ENCODE results near the gene CDKAL1.
"Not testable (repeated sequence)": the region's sequence is repeated elsewhere in the genome, so short reads cannot be mapped to it uniquely, and the experiment has no call there.

The CDKAL1 gene

DNA sequence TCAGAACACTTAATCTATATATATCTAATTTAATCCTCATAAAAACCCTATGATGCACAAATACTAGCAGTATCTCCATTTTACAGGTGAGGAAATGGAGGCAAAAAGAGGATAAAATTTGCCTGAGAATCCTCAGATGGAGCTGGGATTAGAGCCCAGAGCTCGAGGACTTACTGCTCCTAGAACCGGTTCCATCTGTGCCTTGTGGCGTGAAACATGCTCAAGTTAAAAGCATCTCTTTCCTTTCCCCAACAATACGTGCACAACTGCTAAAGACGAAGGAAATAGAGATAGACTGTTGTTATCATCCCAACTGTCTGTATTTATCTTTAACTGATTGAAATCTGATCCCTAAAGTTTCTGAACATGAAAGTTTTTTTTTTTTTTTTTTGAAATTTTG is 691.7 kb downstream of the CDKAL1 start:
- no peak overlapping the region for H3K4me3 Mint-ChIP-seq
- peaks cover 10% of the 10 kb centered on the region for H3K4me1 Mint-ChIP-seq (ENCODE audit: low read depth)
- no peaks in the 10 kb centered on the region for H3K27me3 Mint-ChIP-seq
- intact Hi-C loops (cut with micrococcal nuclease): no loop called here
- H3K36me3 Mint-ChIP-seq (ENCODE audit: low read depth): peaks cover 8% of the 10 kb centered on the region
- no peak overlapping the region for H3K27ac Mint-ChIP-seq
- H3K9me3 Mint-ChIP-seq: no peaks in the 10 kb centered on the region

DNA sequence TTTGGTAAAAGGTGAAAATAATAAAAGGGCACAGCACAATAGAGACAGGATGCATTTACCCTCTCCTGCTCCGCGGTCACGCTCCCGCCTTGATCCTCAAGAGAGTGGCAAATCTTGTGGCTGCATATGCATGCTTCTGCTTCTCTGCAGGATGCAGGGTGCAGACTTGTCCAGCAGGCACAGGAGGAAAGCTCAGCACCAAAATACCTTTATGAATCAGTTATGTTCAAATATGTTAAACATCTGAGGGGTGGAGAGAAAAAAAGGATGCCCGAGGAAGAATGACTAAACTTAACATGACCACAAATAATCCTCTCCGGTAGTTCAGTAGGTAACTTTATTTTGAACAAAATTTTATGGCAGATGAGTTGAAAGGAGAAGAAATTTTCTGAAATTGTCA is 693.2 kb downstream of the CDKAL1 start:
- intact Hi-C loops (cut with micrococcal nuclease): no loop called here
- no peak overlapping the region for H3K27ac Mint-ChIP-seq
- no peaks in the 10 kb centered on the region for H3K9me3 Mint-ChIP-seq
- no peaks in the 10 kb centered on the region for H3K27me3 Mint-ChIP-seq
- peaks cover 10% of the 10 kb centered on the region for H3K4me1 Mint-ChIP-seq (ENCODE audit: low read depth)
- H3K36me3 Mint-ChIP-seq (ENCODE audit: low read depth): peaks cover 24% of the 10 kb centered on the region
- no peak overlapping the region for H3K4me3 Mint-ChIP-seq

DNA sequence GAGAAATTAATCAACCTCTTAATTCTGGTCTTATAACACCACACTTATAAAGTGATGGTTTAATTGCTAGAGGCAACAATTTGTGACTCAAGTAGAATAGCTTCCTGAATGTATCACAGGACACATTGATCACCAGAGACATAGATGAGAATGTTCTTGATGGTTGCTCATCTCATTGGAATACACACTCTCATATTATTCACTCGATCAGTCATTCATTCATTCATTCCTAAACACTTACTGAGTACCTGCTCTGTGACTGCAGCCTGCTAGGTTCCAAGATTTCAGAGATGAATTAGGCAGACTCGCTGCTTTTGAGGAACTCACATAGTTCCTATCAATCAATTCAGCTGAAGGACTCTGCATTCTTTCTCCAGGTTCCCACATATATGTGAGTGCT is 694.2 kb downstream of the CDKAL1 start:
- Mint-ChIP-seq H3K9me3 (peaks cover 9% of the 10 kb centered on the region), H3K27ac (no peak overlapping the region), H3K4me3 (no peak overlapping the region), H3K36me3 (ENCODE audit: low read depth) (peaks cover 33% of the 10 kb centered on the region), H3K27me3 (no peaks in the 10 kb centered on the region), H3K4me1 (ENCODE audit: low read depth) (peaks cover 10% of the 10 kb centered on the region)
- intact Hi-C loops (cut with micrococcal nuclease): no loop called here

DNA sequence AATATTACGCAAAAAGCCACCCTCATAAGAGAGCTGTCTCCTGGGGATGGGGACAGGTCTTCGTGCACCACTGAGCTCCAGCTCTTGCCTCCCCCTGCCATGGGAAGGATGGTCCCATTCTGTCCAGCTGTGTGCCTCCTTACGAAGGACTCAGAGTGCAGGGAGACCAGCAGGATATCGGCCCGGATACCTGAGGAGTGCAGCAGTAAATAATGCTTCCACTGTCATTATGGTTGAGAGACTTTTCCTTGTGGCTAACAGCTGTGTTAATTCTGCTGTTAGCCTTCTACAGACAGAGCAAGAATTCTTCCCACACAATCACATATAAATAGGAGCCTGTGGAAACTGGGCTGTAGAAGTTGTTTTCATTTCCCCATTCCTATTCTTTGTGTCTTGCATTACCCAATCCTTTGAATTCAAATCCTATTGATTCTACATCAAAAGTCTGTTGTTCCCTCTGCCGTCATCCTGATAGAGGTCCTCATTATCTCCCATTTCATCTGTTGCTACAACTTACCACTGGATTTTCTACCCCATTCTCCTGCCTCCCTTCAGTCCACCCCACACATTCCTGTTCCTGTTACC is 694.7 kb downstream of the CDKAL1 start:
- H3K4me3 Mint-ChIP-seq: no peak overlapping the region
- peaks cover 10% of the 10 kb centered on the region for H3K4me1 Mint-ChIP-seq (ENCODE audit: low read depth)
- H3K36me3 Mint-ChIP-seq (ENCODE audit: low read depth): peaks cover 38% of the 10 kb centered on the region
- no peaks in the 10 kb centered on the region for H3K27me3 Mint-ChIP-seq
- H3K27ac Mint-ChIP-seq: no peak overlapping the region
- H3K9me3 Mint-ChIP-seq: peaks cover 14% of the 10 kb centered on the region
- intact Hi-C loops (cut with micrococcal nuclease): no loop called here

DNA sequence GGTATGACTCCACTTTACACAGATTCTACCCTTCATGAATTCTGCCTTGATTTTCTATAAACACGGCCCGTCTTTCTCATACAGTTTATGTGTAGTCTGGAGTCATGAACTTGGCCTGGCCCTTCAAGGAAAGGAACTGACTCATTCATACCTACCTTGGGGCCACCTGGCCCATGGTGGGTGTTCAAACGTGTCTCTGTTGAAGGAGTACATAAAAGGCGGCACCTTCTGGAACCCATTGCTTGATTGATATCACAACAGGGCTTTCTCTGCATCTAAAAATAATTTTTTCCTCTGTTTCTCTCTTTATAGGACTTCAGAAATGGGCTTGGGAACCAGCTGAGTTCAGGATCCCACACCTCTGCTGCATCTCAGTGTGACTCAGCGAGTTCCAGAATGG is 696.3 kb downstream of the CDKAL1 start:
- no peaks in the 10 kb centered on the region for H3K27me3 Mint-ChIP-seq
- intact Hi-C loops (cut with micrococcal nuclease): no loop called here
- peaks cover 44% of the 10 kb centered on the region for H3K36me3 Mint-ChIP-seq (ENCODE audit: low read depth)
- H3K4me1 Mint-ChIP-seq (ENCODE audit: low read depth): peaks cover 10% of the 10 kb centered on the region
- peaks cover 23% of the 10 kb centered on the region for H3K9me3 Mint-ChIP-seq
- no peak overlapping the region for H3K27ac Mint-ChIP-seq
- no peak overlapping the region for H3K4me3 Mint-ChIP-seq

DNA sequence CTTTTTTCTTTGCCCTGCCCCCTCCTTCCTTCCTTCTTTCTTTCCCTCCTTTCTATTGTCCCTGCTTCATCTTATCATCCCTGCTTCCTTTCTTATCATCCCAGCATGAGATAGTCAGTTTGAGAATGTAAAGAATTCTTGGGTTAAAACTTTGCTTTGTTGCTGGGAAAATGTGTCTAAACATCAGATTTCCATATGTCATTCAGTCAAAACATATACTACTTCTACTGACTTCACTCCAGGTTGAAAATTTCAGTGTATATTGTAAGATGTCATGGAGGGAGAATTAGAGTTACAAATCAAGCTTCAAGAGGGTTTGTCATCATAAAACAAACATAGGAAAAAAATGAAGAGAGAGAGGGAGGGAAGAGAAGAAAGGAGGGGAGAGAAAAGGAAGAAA is 700.9 kb downstream of the CDKAL1 start:
- Mint-ChIP-seq H3K4me1 (ENCODE audit: low read depth) (no peaks in the 10 kb centered on the region), H3K36me3 (ENCODE audit: low read depth) (peaks cover 43% of the 10 kb centered on the region), H3K27ac (no peak overlapping the region), H3K27me3 (no peaks in the 10 kb centered on the region), H3K4me3 (no peak overlapping the region), H3K9me3 (peaks cover 46% of the 10 kb centered on the region)
- intact Hi-C loops (cut with micrococcal nuclease): no loop called here

DNA sequence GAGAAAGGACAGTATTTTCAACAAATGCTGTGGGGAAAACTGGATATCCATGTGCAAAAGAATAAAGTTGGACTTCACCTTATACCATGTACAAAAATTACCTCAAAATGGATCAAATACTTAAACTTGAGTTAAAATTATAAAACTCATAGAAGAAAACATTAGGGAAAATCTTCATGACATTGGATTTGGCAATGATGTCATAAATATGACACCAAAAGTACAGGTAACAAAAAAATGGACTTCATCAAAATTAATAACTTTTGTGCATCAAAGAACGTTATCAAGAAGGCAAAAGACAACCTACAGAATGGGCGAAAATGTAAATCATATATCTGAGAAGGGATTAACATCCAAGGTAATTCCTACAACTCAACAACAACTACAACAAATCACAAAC is 704.0 kb downstream of the CDKAL1 start:
- intact Hi-C loops (cut with micrococcal nuclease): no loop called here
- H3K4me3 Mint-ChIP-seq: no peak overlapping the region
- no peak overlapping the region for H3K27ac Mint-ChIP-seq

DNA sequence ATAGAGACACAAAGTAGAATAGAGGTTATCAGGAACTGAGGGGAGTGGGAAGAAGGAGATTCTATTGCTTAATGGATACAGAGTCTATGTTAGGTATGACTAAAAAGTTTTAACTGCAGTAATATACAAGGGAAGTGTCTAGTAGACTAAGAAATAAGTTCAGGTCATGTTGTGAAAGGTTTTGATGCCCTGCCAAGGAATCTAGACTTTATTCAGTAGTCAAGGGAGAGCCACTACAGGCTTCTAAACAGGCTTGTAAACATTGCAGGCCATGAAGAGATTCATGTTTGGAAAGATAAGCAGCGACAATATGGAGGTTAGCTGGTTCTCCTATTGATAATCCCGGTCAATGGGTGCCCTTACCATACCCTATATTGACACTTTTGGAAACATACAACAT is 706.5 kb downstream of the CDKAL1 start:
- Mint-ChIP-seq H3K4me1 (ENCODE audit: low read depth) (no peaks in the 10 kb centered on the region), H3K9me3 (peaks cover 21% of the 10 kb centered on the region), H3K4me3 (no peak overlapping the region), H3K36me3 (ENCODE audit: low read depth) (no peaks in the 10 kb centered on the region), H3K27ac (no peak overlapping the region), H3K27me3 (no peaks in the 10 kb centered on the region)
- intact Hi-C loops (cut with micrococcal nuclease): no loop called here

More for the DNA sequence above, 704.0 kb downstream of the CDKAL1 start:
- Mint-ChIP-seq H3K4me1 (ENCODE audit: low read depth) (no peaks in the 10 kb centered on the region), H3K9me3 (peaks cover 39% of the 10 kb centered on the region), H3K36me3 (ENCODE audit: low read depth) (peaks cover 13% of the 10 kb centered on the region), H3K27me3 (no peaks in the 10 kb centered on the region)

DNA sequence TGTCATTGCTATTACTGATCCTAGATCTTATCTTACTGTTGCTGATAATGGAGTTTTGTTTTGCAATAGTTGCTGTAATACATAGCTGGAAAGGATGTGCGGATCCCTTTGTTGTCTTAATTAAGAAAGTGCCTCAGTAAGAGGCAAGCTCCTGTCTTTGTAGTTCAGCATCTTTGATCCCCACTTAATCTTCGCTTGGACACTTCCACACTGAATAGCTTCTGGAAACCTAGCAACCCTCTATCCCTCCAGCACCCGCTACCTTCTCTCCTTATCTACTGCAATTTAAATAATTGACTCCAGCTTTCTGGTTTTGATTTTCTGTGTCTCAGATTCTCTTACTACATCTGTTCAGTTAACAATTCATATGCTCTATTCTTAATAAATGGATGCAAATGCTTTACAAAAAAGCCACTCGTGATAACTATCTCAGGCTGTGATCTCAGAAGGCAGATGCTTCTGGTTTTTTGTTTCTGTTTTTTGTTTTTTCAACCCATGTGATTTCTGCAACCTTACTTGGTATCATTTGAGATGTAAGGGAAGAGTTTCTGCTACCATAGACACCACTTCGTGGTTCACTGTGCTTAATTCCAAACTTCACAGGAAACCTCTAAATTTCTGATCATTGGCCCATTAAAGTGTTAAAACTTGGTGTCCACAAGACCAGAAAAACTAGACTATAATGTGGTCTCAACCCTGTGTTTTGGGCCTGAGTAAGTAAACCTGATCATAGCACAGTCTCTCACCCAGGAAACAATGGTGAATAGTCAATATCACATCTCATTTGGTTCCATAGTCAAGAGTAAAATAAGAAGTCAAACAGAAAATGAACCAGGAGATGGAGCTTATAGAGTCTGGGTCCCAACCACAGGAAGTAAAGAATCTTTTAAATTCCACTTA is 707.2 kb downstream of the CDKAL1 start:
- no peaks in the 10 kb centered on the region for H3K27me3 Mint-ChIP-seq
- H3K4me3 Mint-ChIP-seq: no peak overlapping the region
- intact Hi-C loops (cut with micrococcal nuclease): no loop called here

DNA sequence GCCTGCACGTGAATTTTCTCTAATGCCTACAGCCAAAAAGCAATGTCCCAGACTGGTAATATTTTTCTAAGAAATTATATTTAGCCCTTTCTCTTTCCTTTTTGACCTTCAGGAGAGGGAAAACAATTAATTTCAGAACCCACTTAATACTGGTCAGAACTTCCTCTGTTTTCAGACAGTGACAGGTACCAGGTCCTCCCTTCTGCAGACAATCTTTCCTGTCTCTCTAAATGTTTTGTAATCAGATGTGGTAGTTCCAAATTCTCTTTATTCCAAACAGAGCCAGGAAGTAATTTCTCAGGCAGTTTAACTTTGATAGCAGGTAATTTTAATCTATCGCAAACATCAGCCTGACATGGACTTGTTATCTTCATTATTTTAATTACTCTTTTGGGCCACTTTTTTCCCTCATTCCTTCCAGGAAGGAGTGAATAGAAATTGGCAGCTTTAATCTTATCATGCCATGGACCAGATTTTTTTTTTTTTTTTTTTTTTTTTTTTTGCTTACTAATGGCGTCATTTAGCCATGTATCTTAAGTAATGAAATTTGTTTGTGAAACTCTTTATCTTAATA is 710.7 kb downstream of the CDKAL1 start:
- H3K4me1 Mint-ChIP-seq (ENCODE audit: low read depth): no peaks in the 10 kb centered on the region
- no peaks in the 10 kb centered on the region for H3K27me3 Mint-ChIP-seq
- H3K36me3 Mint-ChIP-seq (ENCODE audit: low read depth): no peaks in the 10 kb centered on the region
- H3K4me3 Mint-ChIP-seq: no peak overlapping the region
- H3K9me3 Mint-ChIP-seq: no peaks in the 10 kb centered on the region
- intact Hi-C loops (cut with micrococcal nuclease): no loop called here
- H3K27ac Mint-ChIP-seq: no peak overlapping the region

More for the DNA sequence above, 707.2 kb downstream of the CDKAL1 start:
- Mint-ChIP-seq H3K4me1 (ENCODE audit: low read depth) (no peaks in the 10 kb centered on the region), H3K27ac (no peak overlapping the region), H3K36me3 (ENCODE audit: low read depth) (no peaks in the 10 kb centered on the region), H3K9me3 (peaks cover 21% of the 10 kb centered on the region)

DNA sequence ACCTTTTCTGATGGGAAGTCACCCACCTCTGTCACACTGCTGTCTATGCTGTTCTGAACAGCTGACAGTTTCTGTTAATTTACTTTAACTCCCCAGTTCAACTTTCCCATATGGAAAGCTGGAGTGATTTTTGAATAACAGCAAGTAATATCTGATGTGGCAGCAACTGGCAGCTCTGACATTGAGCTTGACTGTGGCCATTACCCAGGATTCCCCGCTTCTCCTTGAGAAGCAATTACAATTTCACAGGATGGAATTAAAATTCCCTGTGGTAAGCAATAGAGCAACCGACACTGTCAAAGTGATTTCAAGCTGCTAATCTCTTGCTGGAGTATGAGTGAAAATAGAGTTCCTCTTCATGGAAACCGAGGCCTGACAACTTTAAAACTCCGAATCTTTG is 711.2 kb downstream of the CDKAL1 start:
- no peaks in the 10 kb centered on the region for H3K27me3 Mint-ChIP-seq
- intact Hi-C loops (cut with micrococcal nuclease): no loop called here
- no peaks in the 10 kb centered on the region for H3K36me3 Mint-ChIP-seq (ENCODE audit: low read depth)
- H3K4me1 Mint-ChIP-seq (ENCODE audit: low read depth): no peaks in the 10 kb centered on the region
- H3K4me3 Mint-ChIP-seq: no peak overlapping the region
- H3K27ac Mint-ChIP-seq: no peak overlapping the region
- H3K9me3 Mint-ChIP-seq: no peaks in the 10 kb centered on the region

DNA sequence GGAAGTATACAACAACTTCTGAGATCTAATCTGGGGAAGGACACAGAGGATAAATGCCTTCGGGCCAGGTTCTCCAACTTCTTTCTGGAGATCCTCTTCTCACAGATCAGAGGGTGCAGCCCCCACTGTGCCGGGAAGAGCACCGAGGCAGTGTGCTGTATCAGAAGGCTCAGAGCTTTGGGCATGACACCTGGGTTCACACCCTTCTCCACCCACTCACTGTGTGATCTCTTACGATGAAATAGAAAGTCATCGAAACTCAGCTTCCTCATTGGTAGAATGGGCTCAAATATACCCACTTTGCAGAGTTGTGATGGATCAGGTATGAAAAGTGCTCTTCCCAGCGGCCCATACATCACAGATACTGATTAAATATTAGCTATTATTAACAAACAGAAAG is 711.8 kb downstream of the CDKAL1 start:
- Mint-ChIP-seq H3K27ac (no peak overlapping the region), H3K27me3 (no peaks in the 10 kb centered on the region), H3K4me3 (no peak overlapping the region), H3K4me1 (ENCODE audit: low read depth) (no peaks in the 10 kb centered on the region), H3K36me3 (ENCODE audit: low read depth) (no peaks in the 10 kb centered on the region), H3K9me3 (no peaks in the 10 kb centered on the region)
- intact Hi-C loops (cut with micrococcal nuclease): no loop called here

DNA sequence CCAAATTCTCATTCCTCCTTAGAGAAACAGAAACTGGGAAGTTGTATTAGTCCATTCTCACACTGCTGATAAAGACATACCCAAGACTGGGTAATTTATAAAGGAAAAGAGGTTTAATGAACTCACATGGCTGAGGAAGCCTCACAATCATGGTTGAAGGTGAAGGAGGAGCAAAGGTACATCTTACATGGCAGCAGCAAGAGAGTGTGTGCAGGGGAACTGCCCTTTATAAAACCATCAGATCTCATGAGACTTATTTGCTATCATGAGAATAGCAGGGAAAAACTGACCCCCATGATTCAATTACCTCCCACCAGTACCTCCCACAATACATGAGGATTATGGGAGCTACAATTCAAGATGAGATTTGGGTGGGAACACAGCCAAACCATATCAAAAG is 720.2 kb downstream of the CDKAL1 start:
- H3K9me3 Mint-ChIP-seq; intact Hi-C loops (cut with micrococcal nuclease); H3K4me1 Mint-ChIP-seq (ENCODE audit: low read depth); H3K27ac Mint-ChIP-seq; H3K27me3 Mint-ChIP-seq; H3K36me3 Mint-ChIP-seq (ENCODE audit: low read depth); H3K4me3 Mint-ChIP-seq: not testable (repeated sequence)

DNA sequence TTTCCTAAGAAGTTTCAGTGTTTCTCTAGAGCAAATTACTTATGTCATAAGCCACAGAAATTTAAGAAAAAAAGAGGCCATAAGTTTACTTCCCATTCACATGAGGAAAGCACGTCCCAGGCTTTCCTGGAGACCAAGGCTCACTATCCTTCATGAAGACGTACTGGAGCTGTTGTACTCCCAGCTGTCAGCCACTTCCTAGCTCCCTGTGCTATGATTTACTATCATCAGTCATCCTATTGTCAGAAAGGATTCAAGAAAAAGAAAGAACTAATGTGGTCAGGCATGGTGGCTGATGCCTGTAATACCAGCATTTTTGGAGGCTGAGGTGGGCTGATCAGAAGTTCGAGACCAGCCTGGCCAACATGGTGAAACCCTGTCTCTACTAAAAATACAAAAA is 721.9 kb downstream of the CDKAL1 start:
- H3K27ac Mint-ChIP-seq: no peak overlapping the region
- no peak overlapping the region for H3K4me3 Mint-ChIP-seq
- H3K27me3 Mint-ChIP-seq: no peaks in the 10 kb centered on the region
- no peaks in the 10 kb centered on the region for H3K4me1 Mint-ChIP-seq (ENCODE audit: low read depth)
- H3K36me3 Mint-ChIP-seq (ENCODE audit: low read depth): no peaks in the 10 kb centered on the region
- intact Hi-C loops (cut with micrococcal nuclease): no loop called here
- no peaks in the 10 kb centered on the region for H3K9me3 Mint-ChIP-seq

Measured in dendritic cell treated with granulocyte-macrophage colony-stimulating factor and Interleukin-4, amounts not matched to agents 40 ng/mL and 50 ng/mL, for 4 days (primary cell).